Measurements from ENCODE around the gene PAX2. TPM values are rescaled to one million over a fixed set of nuclear protein-coding genes. Genes with fewer than 3 reads are reported as not detected.

Gene PAX2
- total RNA-seq, 1 experiment from 2014 or later = not detected

GRCh38 chr10:100717166-100717565 lies 28.2 kb upstream of the PAX2 start:
- H3K23ac ChIP-seq (ENCODE audit: insufficient read length, low read depth, low read length) = no peak overlapping the region
- H3K79me1 ChIP-seq (ENCODE audit: insufficient read depth, low read depth, low read length, poor library complexity, severe bottlenecking) = no peaks in the 10 kb centered on the region
- H3T11ph ChIP-seq (ENCODE audit: low read length) = no peak overlapping the region
- H4K91ac ChIP-seq (ENCODE audit: insufficient read length, low read depth, low read length) = no peak overlapping the region
- no peaks in the 10 kb centered on the region for H4K20me1 ChIP-seq (ENCODE audit: control insufficient read depth, insufficient read depth, insufficient read length)
- peaks cover 62% of the 10 kb centered on the region for H3K27me3 ChIP-seq (ENCODE audit: insufficient read depth, low read length)
- H2AFZ ChIP-seq (ENCODE audit: low read length) = no peak overlapping the region
- H4K5ac ChIP-seq (ENCODE audit: insufficient read length, low read depth, low read length) = no peak overlapping the region
- H2BK120ac ChIP-seq (ENCODE audit: low read depth, low read length, poor library complexity, severe bottlenecking) = no peak overlapping the region
- H3K27me3 Mint-ChIP-seq (ENCODE audit: low read depth) = peaks cover 100% of the 10 kb centered on the region
- H4K8ac ChIP-seq (replicated peaks; ENCODE audit: insufficient read length, low read depth, low read length) = no peak overlapping the region
- H2BK15ac ChIP-seq (ENCODE audit: low read depth, low read length) = no peak overlapping the region
- H2AK5ac ChIP-seq (ENCODE audit: insufficient read length, low read length) = no peak overlapping the region
- H3K23me2 ChIP-seq (ENCODE audit: insufficient read length, low read depth, low read length, poor library complexity, severe bottlenecking) = peaks cover 6% of the 10 kb centered on the region
- H2BK20ac ChIP-seq (ENCODE audit: low read depth, low read length, poor library complexity, severe bottlenecking) = no peak overlapping the region
- no peak overlapping the region for H2BK12ac ChIP-seq (ENCODE audit: insufficient read length, low read depth, low read length)
- H3K36me3 Mint-ChIP-seq (ENCODE audit: insufficient read depth in 1 of 3, low read depth in 3 of 3) = no peaks in the 10 kb centered on the region
- peaks cover 3 to 4% of the 10 kb centered on the region in 2 experiments; a peak in 3 of 5 replicates for H3K9me3 Mint-ChIP-seq
- H3K27ac Mint-ChIP-seq = no peak overlapping the region
- no peak overlapping the region for H2BK5ac ChIP-seq (ENCODE audit: insufficient read length, low read length)
- no peak overlapping the region for H3K4ac ChIP-seq (ENCODE audit: low read depth, low read length)
- no peak overlapping the region for H3K14ac ChIP-seq (ENCODE audit: insufficient read depth, low read length)
- no peaks in the 10 kb centered on the region for H3K79me2 ChIP-seq (ENCODE audit: insufficient read depth, low read length)
- H3K4me1 ChIP-seq (ENCODE audit: insufficient read depth, low read length) = no peaks in the 10 kb centered on the region
- peaks cover 6 to 15% of the 10 kb centered on the region in 2 experiments for H3K4me1 Mint-ChIP-seq
- H3K9me3 ChIP-seq (ENCODE audit: control insufficient read depth, low read depth, low read length) = no peaks in the 10 kb centered on the region
- H3K9ac ChIP-seq (ENCODE audit: extremely low read depth, insufficient read length, low read length) = no peak overlapping the region
- no peak for DNase-seq
- TF ChIP-seq CTCF (conservative IDR thresholded peaks at IDR 0.05) = no peak
- no peak overlapping the region for H3K56ac ChIP-seq (ENCODE audit: insufficient read length, low read depth, low read length)
- no peak overlapping the region for H3K18ac ChIP-seq (ENCODE audit: insufficient read length, low read depth, low read length)
- H3K4me3 Mint-ChIP-seq = no peak overlapping the region
- no peak overlapping the region for H3K4me2 ChIP-seq (ENCODE audit: insufficient read depth, insufficient read length, low read length)
- no peak overlapping the region for H3K27ac ChIP-seq (ENCODE audit: insufficient read length, low read depth, low read length)
